HG02943 (cell line): ENCODE data around the gene SRP9.
"Not testable (repeated sequence)": the region's sequence is repeated elsewhere in the genome, so short reads cannot be mapped to it uniquely, and the experiment has no call there.

Source experiments
- ATAC-seq: cut with Tn5 transposase; IDR thresholded peaks from one replicate; pipeline ENCODE4 v1.9.1; 2021; ENCODE audit warnings: mild to moderate bottlenecking, low read depth, moderate library complexity; ENCODE audit not compliant: unreplicated experiment

The SRP9 gene

DNA sequence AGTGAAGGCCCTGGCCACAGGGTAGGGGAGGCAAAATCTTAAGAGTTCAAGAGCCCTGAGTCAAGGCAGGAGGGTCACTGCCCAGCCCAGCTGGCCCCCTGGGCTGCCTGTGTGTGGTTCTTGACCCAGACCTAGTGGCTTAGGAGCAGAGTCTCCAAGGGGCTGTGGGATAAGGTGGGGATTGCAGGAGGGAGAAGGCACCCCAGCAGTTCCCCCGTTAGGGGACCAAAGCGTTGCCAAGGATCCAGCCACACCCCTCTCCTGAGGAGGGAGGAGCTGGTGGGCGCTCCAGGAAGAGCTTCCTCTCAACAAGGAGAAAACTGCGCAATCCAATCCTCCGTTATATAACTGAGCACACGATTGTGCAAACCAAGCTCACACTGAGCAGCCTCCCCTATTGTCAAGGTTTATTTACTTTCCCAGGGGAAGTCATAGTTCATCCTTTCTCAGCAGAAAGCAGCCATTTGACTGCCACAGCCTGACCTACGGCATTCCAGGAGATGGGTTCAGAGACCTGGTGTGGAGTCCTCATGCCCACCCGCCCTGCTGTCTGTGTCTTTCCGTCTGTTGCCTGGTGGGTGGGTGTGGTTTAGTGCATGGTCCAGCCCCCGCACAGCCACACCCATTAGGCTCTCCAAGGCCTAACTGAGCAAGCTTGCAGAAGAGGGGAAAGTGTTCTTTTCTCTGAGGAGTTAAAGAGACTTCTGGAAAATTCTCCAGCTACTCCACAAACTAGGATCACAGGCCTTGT lies 35.8 kb downstream of the SRP9 start:
- ATAC-seq: no peak

DNA sequence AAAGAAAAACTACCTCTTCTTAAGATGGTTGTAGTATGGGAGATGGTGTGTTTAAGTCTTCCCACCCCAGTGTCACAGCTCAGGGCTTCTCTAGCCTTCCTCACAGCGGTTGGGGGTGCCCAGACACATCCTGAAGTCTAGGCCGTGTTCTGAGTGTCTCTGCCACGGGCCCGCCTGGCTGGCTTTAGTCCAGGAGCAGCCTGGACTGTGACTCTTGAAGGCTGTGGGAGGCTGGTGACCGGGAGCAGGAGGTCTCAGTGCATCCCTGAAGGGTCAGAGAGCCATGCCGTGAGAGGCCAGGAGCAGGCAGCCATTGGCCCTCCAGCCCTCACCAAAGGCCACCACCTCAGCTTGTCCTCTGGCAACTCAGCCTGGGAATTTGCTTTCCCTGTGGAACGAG lies 36.8 kb downstream of the SRP9 start:
- no peak for ATAC-seq

DNA sequence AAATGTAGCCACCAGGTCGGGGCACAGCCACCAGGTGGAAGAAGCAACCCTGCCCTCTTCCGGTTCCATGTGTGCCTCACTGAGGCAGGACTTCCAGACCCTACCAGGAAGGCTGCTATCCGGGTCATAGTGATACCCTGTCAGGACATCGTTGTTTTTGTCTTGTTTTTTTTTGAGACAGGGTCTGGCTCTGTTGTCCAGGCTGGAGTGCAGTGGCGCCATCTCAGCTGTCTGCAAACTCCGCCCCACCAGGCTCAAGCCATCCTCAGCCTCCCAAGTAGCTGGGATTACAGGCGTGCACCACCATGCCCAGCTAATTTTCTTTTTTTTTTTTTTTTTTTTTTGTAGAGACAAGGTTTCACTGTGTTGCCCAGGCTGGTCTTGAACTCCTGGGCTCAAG lies 37.5 kb downstream of the SRP9 start:
- ATAC-seq: not testable (repeated sequence)

- no peak for ATAC-seq
Measured at GRCh38 chr1:225815526-225816178, 38.0 kb downstream of the SRP9 start.

DNA sequence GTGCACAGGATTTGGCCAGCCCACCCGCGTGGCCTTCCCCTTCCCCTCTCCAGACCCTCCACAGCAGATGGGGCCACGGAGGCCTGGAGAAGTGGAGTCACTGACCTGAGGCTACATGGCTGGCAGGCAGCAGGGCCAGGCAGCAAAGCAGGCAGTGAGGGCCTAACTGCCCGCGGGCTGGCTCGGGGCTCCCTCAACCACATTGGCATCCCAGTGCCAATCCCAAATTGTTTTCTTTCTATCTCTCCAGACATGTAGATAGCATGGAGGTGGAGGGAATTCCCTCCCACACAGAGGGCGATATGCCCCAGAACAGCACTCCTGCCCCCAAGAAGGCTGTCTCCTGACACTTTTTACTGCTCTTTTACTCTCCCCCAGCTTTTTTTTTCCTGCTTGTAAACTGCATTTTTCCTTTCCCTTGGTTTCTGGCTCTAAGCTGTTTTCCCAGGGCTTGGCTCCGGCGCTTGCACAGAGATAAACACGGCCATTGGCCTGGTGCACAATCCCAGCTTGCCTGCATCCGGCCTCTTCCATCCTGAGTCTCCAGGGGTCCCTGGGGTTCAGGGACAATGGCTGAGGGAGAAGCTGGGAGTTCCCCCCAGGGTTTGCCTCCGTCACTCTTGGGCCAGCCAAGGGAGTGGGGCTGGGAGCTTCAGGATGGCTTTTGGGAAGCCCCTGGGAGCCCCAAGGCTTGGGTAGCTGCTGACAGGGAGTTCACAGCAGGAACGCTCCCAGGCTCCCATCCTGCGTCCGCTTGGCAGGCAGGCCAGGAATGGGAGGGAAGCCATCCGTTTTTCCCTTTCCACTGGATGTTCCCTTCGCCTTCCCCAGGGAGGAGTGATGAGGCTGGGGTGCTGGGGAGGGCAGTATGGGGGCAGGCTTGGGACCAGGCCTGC lies 39.3 kb downstream of the SRP9 start:
- no peak for ATAC-seq

DNA sequence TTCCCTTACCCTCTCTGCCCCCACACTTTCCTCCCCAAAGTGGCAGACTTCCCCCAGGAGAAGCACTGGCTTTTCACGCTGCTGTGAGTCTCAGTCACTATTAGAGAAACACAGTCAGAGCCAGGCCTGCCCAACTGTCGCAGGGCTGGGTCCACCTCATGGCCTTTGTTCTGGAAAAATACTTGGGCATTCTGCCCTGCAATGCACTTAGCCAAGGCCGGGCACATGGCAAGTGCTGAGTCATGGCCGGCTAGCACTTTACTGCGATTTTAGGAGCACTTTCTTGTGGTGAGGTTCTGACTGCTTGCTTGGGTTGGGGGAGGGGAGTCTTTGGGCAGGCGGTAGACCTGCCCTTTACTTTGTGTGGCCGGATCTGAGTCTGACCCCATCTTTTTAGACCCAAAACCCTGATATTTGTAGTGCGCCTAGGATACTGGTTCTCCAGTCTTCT lies 40.0 kb downstream of the SRP9 start:
- ATAC-seq: no peak

GRCh38 chr1:225818229-225818628 lies 40.6 kb downstream of the SRP9 start:
- no peak for ATAC-seq

GRCh38 chr1:225819346-225820192 lies 41.9 kb downstream of the SRP9 start:
- no peak for ATAC-seq

DNA sequence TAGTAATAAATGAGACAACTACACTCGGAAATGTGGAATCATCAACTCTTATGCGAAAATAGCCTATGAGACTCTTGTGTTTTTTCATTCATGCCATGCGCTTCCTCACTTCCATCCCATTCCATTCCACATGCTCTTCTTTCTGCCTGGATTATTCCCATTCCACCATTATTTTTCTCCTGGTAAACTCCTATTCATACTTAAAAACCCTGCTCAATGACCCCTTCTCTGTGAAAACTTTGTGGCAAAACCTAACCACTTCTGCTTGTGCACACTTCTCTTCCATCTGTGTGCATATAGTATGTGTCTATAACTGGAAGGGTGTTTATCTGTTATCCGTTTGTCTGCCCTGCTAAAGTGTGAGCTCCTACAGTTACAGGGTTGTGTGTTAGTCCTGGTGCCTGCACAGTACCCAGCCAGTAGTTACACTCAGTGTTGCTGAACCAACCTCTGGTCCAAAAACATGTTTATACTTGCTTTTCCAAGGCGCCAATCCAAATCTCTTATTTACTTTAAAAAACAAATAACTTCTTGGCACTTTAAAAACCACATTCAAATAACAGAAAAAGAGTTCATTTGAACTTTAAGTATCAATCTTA lies 43.0 kb downstream of the SRP9 start:
- ATAC-seq: no peak

- no peak for ATAC-seq
Measured at GRCh38 chr1:225822655-225823403, 45.2 kb downstream of the SRP9 start.

DNA sequence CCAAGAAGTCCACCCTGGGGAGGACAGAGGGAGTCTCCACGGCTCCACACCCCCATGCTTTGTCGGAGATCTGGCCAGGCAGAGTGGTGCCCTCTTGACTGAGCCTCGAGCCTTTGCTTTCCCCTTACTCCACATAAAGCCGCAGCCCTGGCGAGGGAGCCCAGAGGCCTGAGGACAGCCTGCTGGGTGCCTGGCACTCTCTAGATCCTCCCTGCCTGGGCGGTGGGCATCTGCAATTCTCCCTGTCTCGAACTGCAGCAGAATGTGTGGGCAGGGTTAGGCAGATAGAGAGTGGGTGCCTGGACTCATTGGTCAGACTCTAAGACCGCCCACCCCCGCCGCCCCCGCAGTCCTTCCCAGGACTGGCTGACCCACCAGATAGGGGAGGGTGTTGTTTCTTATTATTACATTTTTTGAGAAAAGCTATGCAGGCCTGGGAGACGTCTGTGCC lies 46.2 kb downstream of the SRP9 start:
- ATAC-seq: no peak

- ATAC-seq: no peak
Measured at GRCh38 chr1:225824533-225824941, 46.9 kb downstream of the SRP9 start.

DNA sequence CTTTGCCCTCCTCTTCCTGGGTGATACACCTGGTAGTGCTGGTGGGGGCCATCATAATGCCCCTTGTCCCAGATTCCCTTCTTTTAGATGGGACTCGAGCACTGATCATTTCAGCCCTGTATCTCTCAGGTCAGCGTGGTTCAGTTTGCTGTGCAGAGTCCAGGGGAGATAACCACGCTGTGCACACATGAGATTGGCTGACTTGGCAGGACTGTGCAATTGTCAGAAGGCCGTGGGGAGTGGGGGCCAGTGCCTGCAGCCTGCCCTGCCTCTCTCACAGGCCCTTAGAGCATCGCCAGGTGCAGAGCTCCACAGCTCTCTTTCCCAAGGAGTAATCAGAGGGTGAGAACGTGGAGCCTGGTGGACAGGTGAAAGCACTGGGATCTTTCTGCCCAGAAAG lies 47.5 kb downstream of the SRP9 start:
- ATAC-seq: no peak

- no peak for ATAC-seq
Measured at GRCh38 chr1:225825607-225826007, 48.0 kb downstream of the SRP9 start.

DNA sequence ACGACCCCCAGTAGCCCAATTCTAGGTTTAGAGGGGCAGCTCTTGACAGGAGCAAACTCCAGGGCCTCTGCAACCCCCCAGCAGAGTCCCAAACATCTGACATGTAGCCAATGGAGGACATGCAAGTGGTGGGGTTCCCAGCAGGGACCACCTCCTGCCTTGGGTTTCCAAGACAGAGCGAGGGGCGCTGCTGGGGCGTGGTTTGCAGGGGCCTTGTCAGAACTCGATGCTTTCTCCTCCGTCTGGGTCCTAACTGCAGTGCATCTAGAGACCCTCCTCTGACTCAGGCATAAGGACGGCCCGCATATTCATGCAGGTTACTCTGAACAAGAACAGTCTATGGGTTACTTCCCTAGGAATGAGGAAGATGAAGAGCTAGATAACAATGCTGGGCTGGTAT lies 49.5 kb downstream of the SRP9 start:
- no peak for ATAC-seq

DNA sequence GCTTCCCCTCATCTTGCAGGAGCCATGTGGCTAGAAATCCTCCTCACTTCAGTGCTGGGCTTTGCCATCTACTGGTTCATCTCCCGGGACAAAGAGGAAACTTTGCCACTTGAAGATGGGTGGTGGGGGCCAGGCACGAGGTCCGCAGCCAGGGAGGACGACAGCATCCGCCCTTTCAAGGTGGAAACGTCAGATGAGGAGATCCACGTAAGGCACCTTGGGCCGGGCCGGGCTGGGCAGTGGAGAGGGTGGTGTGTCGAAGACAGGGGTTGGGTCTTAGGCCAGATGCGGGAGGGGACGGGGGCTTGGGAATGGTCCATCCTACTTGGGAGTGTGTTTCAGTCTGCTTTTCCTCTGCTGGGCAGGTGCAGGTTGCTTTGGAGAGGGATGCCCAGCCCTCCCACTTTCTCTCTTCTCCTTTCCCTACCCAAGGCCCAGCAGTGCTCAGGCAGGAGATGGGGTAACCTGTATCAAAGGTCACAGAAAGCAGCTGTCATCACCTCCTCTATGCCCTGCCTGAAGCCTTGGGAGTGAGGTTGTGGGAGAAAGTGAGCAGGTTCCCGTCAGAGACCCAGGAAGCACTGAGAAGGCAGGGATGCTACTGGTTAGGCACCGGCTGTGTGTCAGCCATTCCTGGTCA lies 51.2 kb downstream of the SRP9 start:
- no peak for ATAC-seq

DNA sequence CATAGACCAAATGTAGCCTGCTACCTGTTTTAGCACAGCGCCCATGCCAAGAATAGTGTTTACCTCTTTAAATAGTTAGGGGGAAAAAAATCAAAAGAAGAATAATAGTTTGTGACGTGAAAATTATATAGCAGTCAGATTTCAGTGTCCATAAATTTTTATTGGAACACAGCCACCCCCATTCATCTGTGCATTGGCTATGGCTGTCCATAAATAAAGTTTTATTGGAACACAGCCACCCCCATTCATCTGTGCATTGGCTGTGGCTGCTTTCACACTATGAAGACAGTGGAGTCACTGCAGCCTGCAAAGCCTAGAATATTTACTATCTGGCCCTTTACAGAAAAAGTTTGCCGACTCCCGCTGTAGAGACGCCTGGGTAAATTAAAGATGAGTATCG lies 53.2 kb downstream of the SRP9 start:
- no peak for ATAC-seq

DNA sequence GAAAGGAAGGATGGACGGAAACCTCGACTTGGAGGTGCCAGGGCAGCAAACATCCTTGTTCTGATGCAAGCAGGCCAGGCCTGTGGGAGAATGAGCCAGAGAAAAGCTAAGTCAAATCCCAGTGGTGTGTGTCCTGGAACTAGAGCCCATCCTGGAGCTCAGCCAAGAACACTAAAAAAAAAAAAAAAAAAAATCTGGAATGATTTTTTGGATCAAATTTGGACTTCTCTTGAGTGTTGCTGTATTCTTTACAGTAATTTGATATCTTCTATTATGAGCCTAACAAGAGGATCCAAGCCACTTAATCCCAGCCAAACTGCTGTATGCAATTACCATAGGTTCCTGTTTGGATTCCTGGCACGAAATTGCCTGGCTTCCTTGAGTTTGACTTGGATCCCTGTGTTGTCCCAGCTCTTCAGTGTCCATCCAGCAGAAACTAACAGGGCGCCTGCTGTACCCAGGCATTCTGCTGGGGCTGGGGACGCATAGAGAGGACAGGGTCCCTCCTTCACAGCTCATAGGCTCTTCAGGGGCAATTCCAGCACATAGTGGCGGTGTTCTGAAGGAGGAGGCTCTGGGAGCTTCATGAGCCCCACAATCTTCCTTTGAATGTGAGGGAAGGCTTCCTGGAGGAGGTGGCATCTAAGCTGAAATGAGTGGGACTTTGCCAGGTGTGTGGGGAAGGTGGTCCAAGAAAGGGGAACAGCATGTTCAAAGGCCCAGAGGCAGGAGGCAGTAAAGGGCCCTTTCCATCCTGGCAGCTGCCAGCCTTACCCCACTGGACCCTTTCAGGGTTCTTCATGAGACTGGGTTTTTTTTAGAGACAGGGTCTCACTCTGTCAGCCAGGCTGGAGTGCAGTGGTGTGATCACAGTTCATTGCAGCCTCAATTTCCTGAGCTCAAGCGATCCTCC lies 57.0 kb downstream of the SRP9 start:
- ATAC-seq: no peak
